DMS 273 (cell line): ENCODE data around the gene MAD1L1.

Source experiments
- DNase-seq: peaks from one replicate; lab custom pipeline; 2025; ENCODE audit not compliant: unreplicated experiment; lab: John Stamatoyannopoulos, UW

The MAD1L1 gene

GRCh38 chr7:1964211-1964912, 268.4 kb downstream of the MAD1L1 start:
- DNase-seq = no peak

DNA sequence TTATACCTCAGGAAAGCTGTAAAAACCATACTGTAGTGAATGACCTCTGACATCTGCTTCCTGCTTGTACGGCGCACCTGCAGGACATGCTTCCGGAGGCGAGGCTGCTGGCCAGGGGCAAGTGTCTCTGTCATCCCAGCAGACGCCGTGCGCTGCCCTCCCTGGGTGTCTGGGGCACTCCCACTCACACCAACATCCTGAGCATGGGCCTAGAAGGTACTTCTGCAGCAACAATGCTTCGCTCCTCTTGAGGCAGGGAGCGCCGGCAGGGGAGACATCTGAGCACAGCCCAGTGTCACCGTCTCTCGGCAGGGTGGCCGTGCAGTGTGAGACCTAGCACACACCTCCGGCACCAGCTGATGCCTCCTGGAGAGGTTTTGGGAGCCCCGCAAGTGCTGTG, 269.2 kb downstream of the MAD1L1 start:
- no peak for DNase-seq

GRCh38 chr7:1961701-1962276, 271.0 kb downstream of the MAD1L1 start:
- DNase-seq = no peak

DNA sequence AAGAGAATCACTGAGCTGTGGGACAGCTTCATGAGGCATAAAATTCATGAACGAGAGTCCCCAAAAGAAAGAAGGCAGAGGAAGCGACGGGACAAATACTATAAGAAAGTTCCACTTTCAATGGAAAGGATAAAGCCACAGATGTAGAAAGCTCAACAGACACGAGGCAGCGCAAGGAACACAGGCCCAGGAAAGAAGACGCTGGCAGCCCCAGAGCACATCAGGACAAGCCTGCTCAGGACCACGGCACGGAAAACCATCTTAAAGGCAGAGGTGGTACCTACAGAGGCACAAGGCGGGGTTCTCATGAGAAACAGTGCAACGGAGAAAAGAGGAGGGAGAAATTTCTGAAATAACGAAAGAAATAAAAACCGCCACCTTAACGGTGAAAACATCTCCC, 273.4 kb downstream of the MAD1L1 start:
- no peak for DNase-seq

- no peak for DNase-seq
Measured at GRCh38 chr7:1957471-1958225, 275.1 kb downstream of the MAD1L1 start.

DNA sequence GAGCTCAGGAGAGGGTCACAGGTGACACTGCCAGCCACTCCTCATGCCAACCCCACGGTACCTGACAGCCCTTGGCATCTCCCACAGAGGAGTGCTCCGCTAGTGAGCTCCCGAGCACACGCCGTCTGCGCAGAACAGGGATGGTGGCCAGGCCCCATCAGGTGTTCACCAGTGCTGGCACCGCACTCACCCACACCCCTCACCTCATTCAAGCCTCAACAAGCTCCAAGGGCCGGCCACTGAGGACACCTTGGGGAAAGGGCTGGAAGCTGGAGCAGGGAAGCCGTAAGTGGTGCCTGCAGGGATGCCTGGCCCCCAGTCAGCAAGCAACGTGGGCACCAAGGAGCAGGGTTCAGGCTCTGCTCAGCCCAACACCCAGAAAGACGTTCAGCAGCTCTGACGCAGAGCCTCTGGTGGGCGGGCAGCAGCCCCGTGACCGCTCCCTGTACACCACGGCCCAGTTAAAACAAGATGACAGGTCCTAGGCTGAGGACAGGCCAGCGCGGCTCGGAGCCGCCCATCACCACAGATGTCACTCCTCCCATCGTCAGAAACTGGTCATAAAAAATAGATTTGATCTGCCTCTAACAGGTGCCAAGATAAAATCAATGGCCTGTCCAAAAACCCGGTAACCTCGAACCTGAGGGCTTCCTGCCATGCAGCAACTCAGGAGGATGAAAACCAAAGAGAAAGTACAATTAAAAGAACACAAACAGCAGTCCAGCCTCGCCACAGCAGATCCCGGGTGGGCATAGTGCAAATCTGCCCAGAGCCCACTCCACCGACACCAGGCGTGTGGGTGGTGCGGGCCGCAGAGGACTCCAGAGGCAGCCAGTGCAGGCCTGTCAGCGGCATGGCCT, 275.9 kb downstream of the MAD1L1 start:
- no peak for DNase-seq

DNA sequence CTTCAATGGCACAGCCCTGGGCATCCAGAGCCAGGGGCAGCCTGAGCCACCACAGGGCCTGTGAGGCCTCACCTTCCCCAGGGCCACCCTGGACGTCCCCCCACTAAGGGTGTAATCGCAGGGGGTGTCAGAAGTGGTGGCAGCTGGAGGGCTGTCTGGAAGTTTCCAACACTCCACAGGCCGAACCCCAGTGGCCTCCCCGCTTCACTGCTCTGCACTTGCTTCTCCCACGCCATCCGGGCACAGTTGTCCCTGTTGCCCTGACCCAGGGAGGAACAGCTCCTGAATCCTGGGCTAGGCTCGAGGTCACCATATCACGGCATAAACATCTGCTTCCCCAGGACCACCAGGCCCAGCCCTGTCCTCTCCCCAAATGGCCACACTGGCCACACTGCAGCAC, 276.6 kb downstream of the MAD1L1 start:
- DNase-seq = no peak

DNA sequence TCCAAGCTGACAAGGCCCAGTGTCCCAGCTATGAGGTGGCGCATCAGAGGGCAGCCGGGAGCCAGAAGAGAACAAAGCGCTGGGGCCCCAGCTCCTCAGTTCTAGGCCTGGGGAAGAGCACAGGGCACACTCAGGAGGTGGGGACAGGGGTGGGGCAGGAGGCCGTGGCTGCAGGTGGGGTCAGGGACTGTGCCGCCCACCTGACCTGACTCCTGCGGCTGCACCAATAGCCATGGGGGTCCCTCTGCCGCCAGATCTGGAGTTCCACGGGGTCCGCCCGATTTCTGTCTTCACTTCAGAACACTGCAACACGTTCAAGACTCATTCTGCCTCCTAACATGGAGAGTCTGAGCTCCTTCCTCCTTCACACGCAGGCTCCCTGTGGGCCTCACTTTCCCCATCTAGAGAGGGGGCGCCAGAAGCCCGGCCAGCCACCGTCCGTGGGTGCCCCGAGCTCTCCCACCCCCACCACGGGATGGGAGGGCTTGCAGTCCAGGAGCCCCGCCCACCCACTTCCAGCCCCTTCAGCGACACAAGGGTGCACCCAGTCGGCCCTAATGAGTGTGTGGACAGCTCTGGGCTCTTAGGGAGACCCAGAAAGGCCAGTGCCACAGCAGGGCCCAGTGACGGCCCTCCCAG, 278.3 kb downstream of the MAD1L1 start:
- DNase-seq = no peak

DNA sequence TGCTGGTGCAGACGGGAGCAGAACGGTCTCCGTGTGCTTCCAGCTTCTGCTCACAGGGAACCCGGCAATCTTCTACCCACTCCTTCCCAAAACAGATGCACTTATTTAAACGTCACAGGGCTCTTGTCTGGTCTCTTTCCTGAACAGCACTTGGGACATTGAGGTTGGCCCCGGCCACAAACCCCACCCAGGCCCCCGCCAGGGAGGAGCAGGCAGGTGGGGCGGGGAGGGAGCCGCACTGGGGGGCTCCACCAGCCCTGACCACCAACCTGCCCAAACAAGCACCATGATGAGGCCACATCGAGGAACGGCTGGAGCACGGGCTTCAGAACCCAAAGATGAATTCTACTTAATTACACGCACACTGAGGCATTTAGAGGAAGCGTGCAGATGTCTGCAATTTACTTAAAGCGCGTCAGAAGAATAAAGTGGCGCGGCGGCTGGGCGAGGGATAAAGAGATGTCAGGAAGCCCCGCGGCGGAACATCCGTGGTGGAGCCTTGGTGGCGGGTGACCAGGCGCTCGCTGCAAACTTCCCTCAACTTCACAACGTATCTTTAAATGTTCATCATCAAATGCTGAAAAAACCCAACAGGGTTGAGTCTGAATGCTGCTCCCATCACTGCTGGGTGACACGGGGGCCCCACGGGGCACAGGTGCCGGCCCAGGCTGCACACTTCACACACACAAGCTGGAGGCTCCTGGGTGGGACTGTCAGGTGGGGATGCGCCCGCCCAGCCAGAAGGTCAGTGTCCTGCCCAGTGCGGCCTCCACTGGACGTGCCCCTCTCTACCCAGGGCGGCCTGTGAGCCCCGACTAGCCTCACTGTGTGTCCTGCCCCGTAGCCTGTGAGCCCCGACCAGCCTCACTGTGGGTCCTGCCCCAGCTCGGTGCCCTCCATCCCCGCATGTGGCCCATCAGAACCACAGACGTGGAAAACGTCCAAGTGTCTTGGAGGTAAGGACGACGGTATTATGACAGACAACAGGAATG, 279.2 kb downstream of the MAD1L1 start:
- DNase-seq = no peak

DNA sequence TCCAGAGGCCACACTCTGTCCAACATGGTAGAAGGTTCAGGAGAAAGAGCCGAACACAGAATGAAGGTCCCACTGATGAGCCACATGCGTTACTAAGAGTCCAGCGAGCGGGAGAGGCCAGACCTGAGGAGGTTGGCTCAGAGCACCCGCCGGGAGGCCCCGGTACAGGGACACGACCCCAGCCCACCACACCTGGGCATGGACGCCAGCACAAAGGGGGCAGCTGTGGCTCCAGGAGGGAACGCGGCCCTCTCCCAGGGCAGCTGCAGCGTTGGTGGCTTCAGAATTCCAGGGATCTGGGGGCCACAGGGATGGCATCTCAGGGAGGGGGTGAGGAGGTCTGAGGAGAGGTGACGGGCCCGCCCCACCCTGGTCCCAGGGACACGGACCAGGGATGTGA, 280.0 kb downstream of the MAD1L1 start:
- no peak for DNase-seq

GRCh38 chr7:1952169-1952760, 280.5 kb downstream of the MAD1L1 start:
- no peak for DNase-seq

DNA sequence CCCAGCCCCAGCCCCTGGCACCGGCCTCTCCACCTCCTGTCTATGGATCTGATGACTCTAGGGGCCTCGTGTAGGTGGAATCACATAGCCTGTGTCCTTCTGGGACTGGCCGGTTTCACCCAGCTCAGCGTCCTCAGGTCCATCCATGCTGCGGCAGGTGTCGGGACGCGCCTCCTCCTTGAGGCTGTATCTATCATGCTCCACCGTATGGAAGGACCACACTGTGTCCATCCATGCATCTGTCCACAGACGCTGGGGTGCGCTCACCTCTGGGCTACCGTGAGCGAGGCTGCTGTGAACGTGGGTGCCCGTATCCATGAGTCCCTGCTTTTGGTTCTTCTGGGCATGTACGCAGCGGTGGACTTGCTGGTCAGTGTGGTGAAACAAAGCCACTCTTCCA, 281.1 kb downstream of the MAD1L1 start:
- no peak for DNase-seq

- DNase-seq = peak; percentile 54
Measured at GRCh38 chr7:1951159-1951536, 281.6 kb downstream of the MAD1L1 start.

DNA sequence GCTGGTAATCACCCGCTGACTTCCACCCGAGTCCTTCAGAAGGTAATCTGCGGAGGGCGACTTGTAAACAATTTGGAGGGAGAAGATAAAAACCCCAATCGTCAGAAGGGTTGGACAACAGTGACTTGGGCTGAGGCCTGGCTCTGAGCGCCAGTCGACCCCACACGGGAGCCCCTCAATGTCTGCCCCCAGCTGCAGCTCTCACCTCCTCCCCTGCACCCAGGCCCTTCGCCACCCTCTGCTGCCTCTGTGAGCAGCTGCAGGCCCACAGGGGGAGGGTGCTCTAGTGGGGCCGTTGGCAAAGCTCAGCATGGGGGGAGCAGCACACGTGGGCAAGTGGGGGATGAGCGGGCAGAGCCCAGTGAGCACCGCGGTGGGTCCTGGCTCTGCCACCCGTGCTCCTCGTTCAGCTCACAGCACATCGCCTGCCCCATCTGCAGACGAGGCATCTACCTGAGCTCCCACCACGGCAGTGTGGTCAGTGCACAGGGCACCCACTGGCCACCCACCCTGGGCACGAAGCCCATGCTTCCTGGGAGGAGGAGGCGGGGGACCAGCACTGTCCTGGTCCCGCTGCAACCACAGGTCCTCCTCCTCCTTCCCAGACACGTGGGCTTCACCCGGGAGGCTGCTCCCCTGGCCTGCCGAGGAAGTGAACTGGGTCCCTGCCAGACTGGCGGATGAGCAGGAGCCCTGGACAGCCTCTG, 282.1 kb downstream of the MAD1L1 start:
- DNase-seq = no peak

DNA sequence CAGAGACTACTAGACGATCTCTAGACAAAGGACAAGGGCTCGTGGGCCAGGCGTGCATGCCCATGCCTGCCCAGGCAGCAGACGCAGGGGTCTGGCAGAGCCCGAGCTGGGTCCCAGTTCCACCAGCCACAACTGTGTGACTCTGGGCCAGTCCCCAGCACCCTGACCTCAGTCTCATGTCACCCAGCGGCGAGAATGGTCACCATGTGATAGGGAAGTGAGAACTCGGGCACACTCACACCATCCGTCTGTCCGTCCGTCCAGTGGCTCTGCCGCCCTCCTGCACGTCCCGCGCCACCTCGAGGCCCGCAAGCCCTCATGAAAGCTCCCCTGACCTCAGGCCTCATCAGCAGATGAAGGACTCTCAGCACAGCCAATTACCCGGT, 282.7 kb downstream of the MAD1L1 start:
- no peak for DNase-seq

- no peak for DNase-seq
Measured at GRCh38 chr7:1949681-1950055, 283.1 kb downstream of the MAD1L1 start.

DNA sequence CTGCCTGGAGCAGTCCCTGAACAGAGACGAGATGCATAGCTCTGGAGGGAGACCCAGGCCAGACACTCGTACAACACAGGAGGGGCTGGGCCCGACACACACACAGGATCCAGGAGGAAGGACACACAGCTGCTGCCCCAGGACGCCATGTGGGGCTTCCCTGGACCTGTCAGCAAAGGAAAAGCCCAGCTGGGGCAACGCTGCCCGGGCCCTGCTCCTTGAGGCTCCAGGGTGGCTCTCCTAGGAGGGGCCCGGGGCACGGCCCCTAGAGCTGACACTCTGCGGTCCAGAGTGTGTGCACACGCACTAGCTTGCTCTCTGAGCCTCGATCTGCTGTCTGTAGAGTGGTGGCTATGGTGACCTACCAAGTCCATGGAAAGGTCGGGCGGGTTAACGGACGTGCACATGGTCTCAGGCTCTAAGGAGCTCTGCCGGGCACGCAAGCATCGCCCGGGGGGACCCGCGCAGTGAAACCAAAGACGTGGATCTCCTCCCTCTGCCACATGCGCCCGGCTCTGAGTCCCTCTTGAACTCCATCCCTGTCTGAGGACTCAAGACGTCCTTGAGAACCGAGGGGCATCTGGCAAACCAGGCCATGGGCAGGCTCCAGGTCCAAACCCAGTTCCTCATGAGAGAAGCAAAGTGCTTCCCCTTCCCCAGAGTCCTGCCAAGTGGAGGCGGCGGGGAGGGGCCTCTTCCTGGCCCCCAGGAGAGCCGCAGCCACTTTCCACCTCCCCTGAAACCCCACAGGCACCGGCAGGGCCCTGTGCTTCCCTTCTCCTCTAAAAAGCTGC, 283.7 kb downstream of the MAD1L1 start:
- DNase-seq = no peak

DNA sequence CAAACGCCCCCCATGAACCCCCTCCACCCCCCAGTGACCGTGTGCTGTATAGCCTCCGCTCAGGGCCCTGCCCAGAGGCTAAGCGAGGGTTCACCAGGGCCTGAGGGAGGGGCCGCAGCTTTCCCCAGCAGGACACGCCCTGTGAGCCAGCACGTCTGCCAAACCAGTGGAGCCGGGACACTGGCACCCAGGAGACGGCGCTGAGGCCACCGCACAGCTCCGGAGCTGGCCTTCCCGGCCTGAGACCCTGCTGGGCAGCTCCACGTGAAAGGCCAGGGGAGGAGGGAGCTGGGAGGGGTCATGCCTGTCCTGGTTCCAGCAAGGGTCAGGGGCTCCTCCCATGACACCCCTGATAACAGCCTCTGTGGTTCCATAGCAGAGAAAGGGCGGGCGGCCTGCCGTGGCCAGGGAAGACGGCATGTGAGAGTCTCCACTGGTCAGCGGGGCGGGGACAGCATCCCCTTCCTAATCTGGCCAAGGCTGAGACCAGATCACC, 284.4 kb downstream of the MAD1L1 start:
- no peak for DNase-seq
